SKM-1 treated with dmso at 0.1 percent for 144 hours (cell line): ENCODE data around the gene AGO1.

Experiments used
- DNase-seq: peaks from one replicate; lab custom pipeline; 2025; ENCODE audit not compliant: unreplicated experiment; lab: John Stamatoyannopoulos, UW

The AGO1 gene

DNA sequence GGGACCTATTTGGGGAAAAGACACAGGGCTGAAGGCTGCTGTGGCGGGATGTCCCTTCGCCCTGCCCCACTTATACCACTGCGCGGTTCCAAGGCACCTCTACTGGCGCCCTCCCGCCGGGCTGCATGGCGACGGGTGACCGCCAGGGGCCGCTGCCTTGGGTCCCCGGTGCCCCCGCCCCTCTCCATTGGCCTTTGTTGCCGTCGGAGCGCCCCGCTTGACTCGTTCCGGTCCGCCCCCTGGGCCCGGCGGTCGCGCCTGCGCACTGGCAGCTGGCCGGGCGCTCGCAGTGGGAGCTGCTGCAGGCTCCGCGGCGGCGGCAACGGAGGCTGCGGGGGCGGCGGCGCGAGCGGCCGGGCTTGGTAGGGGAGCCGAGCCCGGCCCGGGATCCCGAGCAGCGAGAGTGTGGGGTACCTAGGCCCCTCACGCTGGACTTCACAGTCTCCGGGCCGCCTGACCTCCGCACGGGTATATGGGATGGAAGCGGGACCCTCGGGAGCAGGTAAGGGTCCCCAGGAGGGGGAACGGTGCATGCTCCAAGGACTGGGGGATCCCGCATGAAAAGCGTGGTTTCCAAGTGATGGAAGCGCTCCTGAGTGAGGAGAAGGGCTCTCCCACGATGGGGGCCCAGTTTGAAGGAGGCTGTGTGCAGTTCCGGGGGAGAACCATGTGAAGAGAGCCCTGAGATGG lies at the start of gene AGO1:
Gene AGO1 (plus strand): TSS at position 265 of the 690 bp plus-strand sequence. CDS start 213 bp downstream, at position 478.
- peak; percentile 83 for DNase-seq

DNA sequence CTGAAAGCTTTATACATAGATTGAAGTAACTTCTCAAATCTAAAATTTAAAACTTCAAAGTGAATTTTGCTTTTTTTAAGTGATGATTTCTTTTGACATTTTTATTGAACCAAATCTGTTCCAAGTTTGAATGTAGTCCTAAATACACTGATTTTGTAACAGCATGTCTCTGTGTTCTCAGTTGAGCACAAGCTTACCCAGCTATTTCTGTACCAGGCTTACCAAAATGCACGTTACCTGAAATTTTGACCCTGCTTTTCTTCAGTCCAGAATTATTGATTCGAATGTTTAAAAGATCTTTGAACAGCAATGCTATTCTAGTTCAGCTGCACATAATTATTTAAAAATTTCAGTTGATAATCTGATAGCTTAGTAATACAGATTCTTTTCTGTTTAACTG lies 49.6 kb upstream of the AGO1 start:
- DNase-seq: no peak

- DNase-seq: no peak
These were observed 48.8 kb upstream of the AGO1 start for GRCh38 chr1:35834218-35834617.

DNA sequence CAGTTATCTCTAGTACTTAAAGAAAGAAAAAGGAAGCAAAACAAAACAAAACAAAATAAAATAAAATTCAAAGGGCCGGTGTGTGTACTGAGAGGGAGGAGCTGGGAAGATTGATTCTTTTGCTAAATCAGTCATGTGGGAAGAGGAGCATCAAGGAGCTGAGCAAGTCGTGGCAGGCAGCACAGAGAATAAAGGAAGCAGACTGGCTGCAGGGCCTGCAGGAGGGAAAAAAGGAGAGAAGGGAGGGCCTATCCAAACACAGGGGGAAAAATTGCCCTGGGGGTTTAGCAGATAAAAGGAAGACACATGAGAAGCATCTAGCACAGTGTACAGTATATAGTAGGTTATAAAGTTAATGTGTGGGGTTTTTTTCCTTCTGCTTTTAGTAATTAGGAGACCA lies 47.6 kb upstream of the AGO1 start:
- DNase-seq: no peak

DNA sequence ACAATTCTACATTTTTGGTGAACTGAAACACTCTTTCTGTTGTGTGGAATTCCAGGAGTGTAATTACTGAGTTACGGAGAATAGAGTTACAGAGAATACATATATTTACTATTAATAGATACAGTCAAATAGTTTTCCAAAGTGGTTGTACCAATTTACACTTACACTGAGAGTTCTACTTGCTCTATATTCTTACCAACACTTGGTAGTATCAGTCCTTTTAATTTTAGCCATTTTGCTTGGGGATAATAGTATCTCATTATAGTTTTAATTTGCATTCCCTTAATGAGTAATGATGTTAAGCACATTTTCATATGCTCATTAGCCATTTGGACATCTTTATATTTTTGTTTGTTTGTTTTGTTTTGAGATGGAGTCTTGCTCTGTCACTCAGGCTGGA lies 46.3 kb upstream of the AGO1 start:
- no peak for DNase-seq

GRCh38 chr1:35838693-35839245 lies 44.2 kb upstream of the AGO1 start:
- DNase-seq: no peak

DNA sequence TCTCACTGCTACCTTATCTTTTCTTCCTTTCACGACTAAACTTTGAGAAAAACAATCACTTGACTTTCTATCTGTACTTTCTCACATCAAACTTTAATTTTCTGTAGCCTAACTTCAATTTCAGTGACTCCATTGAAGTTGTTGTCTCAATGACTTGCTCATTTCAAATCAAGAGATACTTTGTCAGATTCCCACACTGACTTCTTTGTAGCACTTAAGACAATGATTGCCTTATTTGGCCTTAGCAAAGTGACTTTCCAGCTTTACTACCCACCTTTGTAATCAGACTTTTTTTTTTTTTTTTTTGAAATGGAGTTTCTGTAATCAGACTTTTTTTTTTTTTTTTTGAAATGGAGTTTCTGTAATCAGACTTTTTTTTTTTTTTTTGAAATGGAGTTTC lies 38.2 kb upstream of the AGO1 start:
- no peak for DNase-seq

DNA sequence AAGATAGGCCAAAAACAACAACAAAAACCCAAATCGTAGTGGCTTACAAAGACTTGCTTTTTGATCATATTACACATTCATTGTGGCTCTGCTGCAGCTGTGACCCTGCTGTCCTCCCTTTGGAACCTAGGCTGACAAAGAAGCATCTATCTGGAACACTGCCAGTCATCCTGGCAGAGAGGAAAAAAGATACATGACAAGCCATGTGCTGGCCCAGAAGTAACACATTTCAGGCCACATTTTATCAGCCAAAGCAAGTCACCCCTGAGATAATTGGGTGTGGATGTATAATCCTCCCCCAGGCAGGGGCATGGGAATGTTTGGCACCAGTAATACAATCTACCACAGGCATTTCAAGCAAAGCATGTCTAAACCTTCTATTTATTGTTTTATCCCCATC lies 37.2 kb upstream of the AGO1 start:
- no peak for DNase-seq

- peak; percentile 57 for DNase-seq
These were observed 35.0 kb upstream of the AGO1 start for GRCh38 chr1:35847935-35848565.

GRCh38 chr1:35850051-35850450 lies 33.0 kb upstream of the AGO1 start:
- DNase-seq: no peak

DNA sequence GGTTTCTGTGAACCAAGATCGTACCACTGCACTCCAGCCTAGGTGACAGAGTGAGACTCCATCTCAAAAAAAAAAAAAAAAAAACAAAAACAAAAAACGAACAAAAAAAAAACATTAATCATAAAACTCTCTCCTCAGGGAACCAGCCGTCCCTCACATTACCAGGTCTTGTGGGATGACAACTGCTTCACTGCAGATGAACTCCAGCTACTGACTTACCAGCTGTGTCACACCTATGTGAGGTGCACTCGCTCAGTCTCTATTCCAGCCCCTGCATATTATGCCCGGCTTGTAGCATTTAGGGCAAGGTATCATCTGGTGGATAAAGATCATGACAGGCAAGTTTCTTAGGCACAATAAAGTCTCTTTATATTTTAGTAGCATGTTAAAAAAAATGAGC lies 32.3 kb upstream of the AGO1 start:
- no peak for DNase-seq

DNA sequence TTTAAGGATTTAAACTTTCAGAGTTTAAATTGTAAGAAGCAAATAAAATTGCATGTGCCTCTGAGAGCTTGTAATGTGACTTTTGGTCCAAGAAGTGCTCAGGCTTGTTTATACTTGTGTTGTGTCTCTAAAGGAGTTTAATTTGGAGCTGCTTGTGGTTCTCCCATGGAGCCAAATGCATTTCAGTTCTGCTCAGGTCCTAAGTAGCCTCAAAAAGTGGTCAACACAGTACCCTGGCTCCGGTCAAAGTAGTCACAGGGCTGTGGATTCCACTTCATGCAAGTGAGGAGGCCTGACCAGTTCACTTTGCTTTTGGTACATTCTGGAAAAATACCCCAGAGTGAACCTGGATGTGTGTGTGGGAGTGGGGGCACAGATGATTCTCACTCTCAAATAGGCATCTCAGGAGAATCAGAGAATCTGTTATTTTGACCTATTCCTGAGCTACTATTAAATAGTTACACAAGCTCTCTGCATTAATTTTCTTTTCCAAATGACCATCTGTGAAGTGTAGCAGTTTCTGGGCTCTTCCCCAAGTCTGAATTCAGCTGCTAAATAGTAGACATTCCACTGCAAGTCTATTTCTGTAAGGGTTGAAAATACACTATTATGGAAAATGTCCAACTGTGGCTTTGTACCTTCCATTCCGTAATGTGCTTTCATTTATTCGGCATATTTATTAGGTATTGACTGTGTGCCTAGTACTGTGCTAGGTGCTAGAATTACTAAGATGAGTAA lies 31.7 kb upstream of the AGO1 start:
- no peak for DNase-seq

- DNase-seq: no peak
These were observed 30.8 kb upstream of the AGO1 start for GRCh38 chr1:35852241-35852640.

DNA sequence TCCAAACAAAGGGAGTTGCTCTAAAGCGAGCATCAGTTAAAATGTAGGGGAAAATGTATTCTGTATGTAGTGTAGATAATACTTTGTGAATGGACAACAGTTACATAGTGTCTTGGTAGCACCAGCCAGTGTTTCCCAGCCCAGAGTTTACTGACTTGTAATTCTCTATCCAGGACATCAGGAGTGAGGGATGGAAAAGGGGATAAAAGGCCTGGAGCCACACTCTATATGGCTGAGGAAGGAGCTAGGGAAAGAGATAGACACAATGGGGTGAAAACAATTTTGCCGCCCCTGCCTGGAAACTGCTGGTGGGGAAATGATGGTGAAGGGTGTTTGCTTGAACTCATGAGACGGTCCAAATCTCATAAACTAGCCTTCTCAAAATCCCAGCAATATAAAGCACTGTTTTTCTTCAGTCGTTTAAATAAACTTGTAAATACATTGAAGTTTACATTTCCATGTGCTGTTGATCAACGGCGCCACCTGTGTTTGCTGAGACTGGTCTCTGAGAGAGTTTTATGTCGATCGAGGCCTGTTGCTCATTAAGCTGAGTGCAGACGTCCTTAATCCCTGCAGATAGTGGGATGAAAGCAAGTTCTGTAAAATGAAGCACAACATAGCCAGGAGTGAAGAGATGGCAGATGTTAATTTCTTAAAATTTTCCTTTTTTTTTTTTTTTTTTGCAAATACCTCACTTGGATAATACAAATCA lies 27.9 kb upstream of the AGO1 start:
- no peak for DNase-seq

- no peak for DNase-seq
These were observed 26.0 kb upstream of the AGO1 start for GRCh38 chr1:35856964-35857363.

DNA sequence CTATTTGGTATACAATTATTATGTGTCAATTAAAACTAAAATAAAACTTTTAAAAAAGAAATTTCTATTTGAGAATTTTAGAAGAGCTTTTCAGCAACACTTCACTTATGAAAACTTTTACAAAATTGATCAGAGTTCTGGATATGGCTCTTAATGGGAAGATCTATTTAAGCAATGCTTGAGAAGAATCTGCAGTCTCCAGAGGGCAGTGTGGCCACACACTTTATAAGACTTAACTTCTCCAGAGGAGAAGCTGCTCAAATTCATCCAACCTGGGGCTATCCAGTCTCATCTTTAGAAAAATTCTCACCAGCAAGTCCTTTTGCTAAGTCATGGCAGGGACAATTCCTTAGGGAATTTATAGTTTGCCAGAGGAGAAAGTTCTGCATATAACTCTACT lies 25.2 kb upstream of the AGO1 start:
- DNase-seq: peak; percentile 36

DNA sequence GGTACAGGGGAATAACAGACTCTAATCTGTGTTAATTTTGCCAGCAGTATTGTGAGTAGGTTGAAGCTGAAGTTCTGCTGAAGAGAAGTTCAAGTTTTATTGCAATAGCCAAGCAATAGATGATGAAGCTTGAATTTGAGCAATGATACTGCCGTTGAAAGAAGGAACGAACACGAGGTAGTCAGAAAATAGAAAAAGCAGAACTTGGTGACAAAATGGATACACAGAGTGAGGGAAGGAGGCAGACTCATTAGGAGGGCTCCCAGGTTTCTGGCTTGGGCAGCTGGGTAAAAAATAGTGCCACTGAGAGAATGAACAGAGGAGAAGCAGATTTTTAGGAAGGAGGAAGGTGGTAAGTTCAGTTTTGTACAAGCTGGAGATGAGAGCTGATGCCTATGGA lies 22.3 kb upstream of the AGO1 start:
- DNase-seq: peak; percentile 87

DNA sequence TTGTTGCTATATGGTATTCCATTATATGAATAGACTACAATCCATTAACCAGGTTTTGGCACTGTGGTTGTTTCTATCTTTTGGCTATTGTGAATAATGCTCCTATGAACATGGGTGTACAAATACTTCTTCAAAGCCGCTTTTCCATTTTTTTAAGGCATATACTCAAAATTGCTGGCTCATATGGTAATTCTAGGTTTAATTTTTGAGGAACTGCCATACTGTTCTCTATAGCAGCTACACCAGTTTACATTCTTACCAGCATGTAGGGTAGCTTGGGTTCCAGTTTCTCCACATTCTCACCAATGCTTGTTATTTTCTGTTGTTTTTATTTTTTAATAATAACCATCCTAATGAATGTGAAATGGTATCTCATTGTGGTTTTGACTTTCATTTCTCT lies 19.9 kb upstream of the AGO1 start:
- no peak for DNase-seq

DNA sequence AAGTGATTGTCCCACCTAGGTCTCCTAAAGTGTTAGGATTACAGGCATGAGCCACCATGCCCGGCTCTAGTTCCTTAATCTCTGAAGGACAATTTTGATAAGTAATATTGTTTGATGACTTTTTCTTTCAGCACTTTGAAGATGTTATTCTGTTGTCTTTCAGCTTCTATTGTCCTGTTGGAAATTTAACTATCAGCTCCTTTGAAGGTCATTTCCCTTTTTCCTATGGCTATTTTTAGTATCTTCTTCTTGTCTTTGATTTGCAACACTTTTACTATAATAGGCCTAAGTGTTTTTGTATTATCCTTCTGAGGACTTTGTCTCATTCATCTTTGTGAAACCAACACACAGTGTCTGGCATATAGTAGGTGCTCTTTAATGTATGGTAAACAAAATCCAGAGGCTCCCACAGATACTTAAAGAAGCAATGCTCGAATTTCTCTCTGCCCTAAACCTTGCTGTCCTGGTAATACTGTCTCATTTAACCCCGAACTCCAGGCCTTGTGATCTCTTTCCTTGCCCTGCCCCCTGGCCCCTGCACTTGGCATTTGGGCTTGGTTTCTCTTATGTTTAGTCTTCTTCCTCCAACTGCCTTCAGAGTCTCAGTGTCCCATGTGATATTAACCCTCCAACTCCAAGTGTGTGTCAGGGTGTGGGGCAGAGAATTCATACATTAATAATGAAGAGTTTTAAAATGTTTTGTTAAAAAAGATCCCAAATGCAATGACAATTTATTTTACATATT lies 19.0 kb upstream of the AGO1 start:
- DNase-seq: peak; percentile 15

- DNase-seq: peak; percentile 65
These were observed 18.2 kb upstream of the AGO1 start for GRCh38 chr1:35864813-35865212.

DNA sequence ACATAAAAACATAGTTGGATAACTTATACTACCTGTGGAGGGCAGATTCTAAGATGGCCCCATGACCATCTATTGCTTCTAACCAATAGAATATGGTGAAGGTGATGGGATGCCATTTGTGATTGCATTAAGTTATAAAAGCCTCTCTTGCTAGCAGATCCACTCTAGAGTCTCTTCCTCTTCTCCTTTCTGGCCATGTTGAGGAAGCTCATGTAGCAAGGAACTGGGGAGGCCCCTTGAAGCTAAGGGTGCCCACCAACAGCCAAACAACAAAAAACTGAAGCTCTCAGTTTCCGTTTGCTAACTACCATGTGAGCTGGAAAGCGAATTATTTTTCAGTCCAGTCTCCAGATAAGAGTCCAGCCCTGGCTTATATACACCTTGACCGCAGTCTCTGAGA lies 16.0 kb upstream of the AGO1 start:
- peak; percentile 64 for DNase-seq
